Fibroblast of mammary gland (primary cell): ENCODE data around the gene NR2F1-AS1.

Source experiments
- DNase-seq: peaks from one replicate; pipeline ENCODE4 v3.0.0-alpha.2; 2010; ENCODE audit warnings: low read depth
- H3K4me3 ChIP-seq: 2 replicates; pipeline ENCODE4 v1.5.1; 2011; ENCODE audit warnings: low read depth, mild to moderate bottlenecking, low read length, moderate library complexity; ENCODE audit not compliant: control insufficient read depth
- CTCF ChIP-seq: conservative IDR thresholded peaks from 2 replicates; pipeline ENCODE4 v1.5.1; 2011; ENCODE audit warnings: low read depth, low read length, inconsistent platforms; ENCODE audit not compliant: control insufficient read depth, insufficient read depth

NR2F1-AS1 gene

GRCh38 chr5:93608855-93609254, 27.8 kb upstream of the NR2F1-AS1 start:
- DNase-seq: no peak

GRCh38 chr5:93607367-93608258, 26.6 kb upstream of the NR2F1-AS1 start:
- no peak overlapping the region for H3K4me3 ChIP-seq
- DNase-seq: peak; percentile 58
- TF ChIP-seq CTCF: peak; percentile 61

More at GRCh38 chr5:93608855-93609254, 27.8 kb upstream of the NR2F1-AS1 start:
- no peak for TF ChIP-seq CTCF
- no peak overlapping the region for H3K4me3 ChIP-seq

DNA sequence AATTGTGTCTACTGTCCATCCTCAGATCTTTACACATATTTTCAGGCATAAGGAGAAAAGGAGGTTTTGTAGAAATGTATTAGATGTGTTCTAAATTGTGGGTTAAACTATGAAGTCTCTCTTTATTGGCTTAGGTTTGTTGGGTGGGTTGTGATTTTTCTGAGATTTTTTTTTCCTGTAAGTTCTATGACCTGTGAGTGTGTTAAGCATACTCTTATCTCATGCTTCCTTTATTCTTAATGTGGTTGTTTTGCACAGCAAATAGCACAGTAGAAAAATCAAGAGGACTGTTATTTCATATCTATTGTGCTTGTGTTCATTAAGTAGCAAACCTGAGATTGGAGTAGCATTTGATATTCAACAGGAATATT, 25.3 kb upstream of the NR2F1-AS1 start:
- TF ChIP-seq CTCF: no peak
- no peak overlapping the region for H3K4me3 ChIP-seq
- no peak for DNase-seq

DNA sequence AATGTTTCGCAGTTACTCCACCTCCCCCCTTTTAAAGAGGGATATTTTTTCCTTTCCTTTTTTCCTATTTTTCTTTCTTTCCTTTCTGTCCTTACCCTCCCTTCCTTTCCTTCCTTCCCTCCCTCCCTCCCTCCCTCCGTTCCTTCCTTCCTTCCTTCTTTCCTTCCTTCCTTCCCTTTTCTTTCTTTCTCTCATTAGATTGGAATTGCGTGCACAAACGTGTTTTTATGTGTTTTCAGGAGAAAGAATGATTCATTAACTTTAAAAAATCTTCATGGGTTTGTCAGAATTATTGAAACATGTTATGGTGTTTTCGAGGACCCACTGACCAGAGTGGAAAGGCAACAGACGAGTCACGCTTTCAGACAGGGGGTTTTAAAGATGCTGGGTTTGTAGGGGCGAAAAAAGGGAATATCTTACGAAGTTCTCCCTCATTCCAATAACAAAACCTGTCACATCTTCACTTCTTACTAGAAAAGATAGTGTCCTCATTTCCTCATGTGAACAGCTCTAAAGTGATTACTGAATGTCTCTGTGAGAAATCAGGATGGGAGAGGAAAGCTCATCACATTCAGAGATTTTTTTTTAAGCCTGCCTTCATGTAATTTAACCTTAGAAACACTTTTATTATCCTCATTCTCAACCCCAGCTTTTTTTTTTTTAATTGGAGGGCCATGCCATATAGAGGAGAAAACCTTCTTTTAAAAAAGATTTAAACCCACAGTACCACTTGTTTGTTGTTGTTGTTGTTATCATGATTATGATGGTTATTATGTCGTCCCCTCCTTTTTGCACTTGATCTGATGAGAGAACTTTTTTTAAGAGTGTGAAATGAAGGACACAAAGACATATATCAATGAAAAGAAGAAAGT, 23.9 kb upstream of the NR2F1-AS1 start:
- no peak for DNase-seq
- no peak overlapping the region for H3K4me3 ChIP-seq
- no peak for TF ChIP-seq CTCF

GRCh38 chr5:93603793-93604643, 23.0 kb upstream of the NR2F1-AS1 start:
- peak; percentile 52 for DNase-seq
- no peak for TF ChIP-seq CTCF
- peak overlapping the region; percentile 35 for H3K4me3 ChIP-seq

- no peak for TF ChIP-seq CTCF
- no peak for DNase-seq
- H3K4me3 ChIP-seq: no peak overlapping the region
These were observed 22.2 kb upstream of the NR2F1-AS1 start for GRCh38 chr5:93603078-93603792.
